ENCODE measurements around the gene CCDC167. TPM values are rescaled to one million over a fixed set of nuclear protein-coding genes. Genes with fewer than 3 reads are reported as not detected.

CCDC167 gene
- total RNA-seq, 4 donors from 2014 or later = 8.7 to 47.6 (median 18.5) TPM; not detected in 1

GRCh38 chr6:37506479-37506878, 6.8 kb upstream of the CCDC167 start:
- no peaks in the 10 kb centered on the region for H3K36me3 ChIP-seq
- H3K27ac ChIP-seq = no peak overlapping the region
- no peaks in the 10 kb centered on the region for H3K9me3 ChIP-seq
- intact Hi-C loops (cut with DNase I; ENCODE audit: low total_unique reads) = no loop called here
- H3K4me3 ChIP-seq = no peak overlapping the region
- DNase-seq = no peak
- no peaks in the 10 kb centered on the region for H3K27me3 ChIP-seq
- no peaks in the 10 kb centered on the region for H3K4me1 ChIP-seq
- TF ChIP-seq POLR2A (IDR thresholded peaks at IDR 0.05) = no peak
- no peak for TF ChIP-seq CTCF (IDR thresholded peaks at IDR 0.05)

GRCh38 chr6:37504024-37504423, 4.3 kb upstream of the CCDC167 start:
- Histone ChIP-seq H3K4me3 (no peak overlapping the region), H3K9me3 (no peaks in the 10 kb centered on the region), H3K36me3 (no peaks in the 10 kb centered on the region), H3K27me3 (no peaks in the 10 kb centered on the region), H3K4me1 (no peaks in the 10 kb centered on the region), H3K27ac (no peak overlapping the region)
- DNase-seq = no peak
- TF ChIP-seq POLR2A (IDR thresholded peaks at IDR 0.05) (no peak), CTCF (IDR thresholded peaks at IDR 0.05) (no peak)
- intact Hi-C loops (cut with DNase I; ENCODE audit: low total_unique reads) = no loop called here

- Histone ChIP-seq H3K27me3 (no peaks in the 10 kb centered on the region), H3K9me3 (no peaks in the 10 kb centered on the region), H3K4me1 (no peaks in the 10 kb centered on the region), H3K27ac (no peak overlapping the region), H3K4me3 (no peak overlapping the region), H3K36me3 (no peaks in the 10 kb centered on the region)
- TF ChIP-seq CTCF (IDR thresholded peaks at IDR 0.05) = no peak
- no peak for TF ChIP-seq POLR2A (IDR thresholded peaks at IDR 0.05)
- DNase-seq = no peak
- intact Hi-C loops (cut with DNase I; ENCODE audit: low total_unique reads) = no loop called here
Measured at GRCh38 chr6:37503309-37503965, 3.7 kb upstream of the CCDC167 start.

GRCh38 chr6:37502703-37503291, 3.1 kb upstream of the CCDC167 start:
- DNase-seq = no peak
- H3K27ac ChIP-seq = no peak overlapping the region

More at GRCh38 chr6:37502703-37503291, 3.1 kb upstream of the CCDC167 start:
- no peaks in the 10 kb centered on the region for H3K9me3 ChIP-seq
- intact Hi-C loops (cut with DNase I; ENCODE audit: low total_unique reads) = no loop called here
- H3K4me1 ChIP-seq = no peaks in the 10 kb centered on the region
- H3K36me3 ChIP-seq = no peaks in the 10 kb centered on the region
- H3K4me3 ChIP-seq = no peak overlapping the region
- no peak for TF ChIP-seq CTCF (IDR thresholded peaks at IDR 0.05)
- no peak for TF ChIP-seq POLR2A (IDR thresholded peaks at IDR 0.05)
- H3K27me3 ChIP-seq = no peaks in the 10 kb centered on the region

Measured in uterus (tissue), 4 donors.